EL (cell line): Measurements from ENCODE around the gene ABHD5.

Experiments used
- DNase-seq: peaks from one replicate; pipeline ENCODE4 v3.0.0-alpha.2; 2016

The ABHD5 gene

DNA sequence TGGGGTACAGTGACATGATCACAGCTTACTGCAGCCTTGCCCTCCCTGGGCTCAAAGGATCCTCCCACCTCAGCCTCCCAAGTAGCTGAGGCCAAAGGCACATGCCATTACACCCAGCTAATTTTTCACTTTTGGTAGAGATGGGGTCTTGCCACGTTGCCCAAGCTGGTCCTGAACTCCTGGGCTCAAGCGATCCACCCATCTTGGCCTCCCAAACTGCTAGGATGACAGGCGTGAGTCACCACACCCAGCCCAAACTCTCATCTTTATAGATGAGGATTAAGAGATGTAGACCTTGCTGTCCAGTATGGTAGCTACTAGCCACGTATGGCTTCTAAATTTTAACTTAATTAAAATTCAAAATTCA, 4.4 kb upstream of the ABHD5 start:
- DNase-seq, result no peak

DNA sequence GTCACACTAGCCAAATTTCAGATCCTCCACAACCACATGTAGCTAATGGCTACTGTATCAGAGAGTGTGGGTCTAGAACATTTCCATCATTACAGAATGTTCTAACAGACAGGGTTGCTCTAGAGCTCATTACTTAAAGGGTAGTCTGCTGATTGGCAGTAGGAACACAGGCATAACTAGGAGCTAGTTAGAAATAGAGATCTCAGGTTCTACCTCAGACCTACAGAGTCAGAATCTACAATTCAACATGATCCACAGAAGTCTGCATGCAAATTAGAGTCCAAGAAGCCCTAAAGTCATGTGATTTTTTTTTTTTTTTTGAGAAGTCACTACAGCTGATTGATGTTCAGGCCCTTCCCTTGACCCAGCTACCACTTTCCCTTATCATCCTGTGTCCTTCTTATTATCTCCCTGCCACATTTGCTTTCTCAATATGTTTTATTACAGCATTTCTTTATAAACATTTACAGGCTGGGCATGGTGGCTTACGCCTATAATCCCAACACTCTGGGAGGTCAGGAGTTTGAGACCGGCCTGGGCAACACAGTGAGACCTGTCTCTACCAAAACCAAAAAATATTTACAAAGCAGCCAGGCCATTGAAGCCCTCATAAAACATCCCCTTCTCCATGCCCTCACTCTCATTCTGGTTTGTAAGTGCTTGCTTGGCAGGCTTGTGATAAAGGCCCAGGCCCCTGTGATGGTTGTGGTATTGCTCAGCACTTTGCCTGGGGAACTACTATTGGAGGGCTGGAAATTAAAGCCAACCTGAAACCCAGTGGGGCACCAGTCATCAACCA, 3.8 kb upstream of the ABHD5 start:
- DNase-seq, result no peak

DNA sequence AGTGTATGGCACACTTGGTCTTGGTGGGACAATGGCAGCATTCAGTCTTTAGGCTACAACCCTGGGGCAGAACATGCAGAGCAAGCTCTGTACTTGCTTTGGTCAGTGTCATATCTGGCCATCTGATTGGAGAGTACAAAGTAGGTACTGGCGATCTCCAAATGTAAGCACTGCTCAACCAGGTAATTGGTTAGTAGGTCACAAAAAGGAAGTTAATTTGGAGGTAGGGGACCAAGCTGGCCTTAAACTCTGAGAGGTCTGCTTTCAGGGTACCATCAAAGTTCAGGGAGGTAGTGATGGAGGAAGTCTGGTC, 3.3 kb upstream of the ABHD5 start:
- no peak for DNase-seq

DNA sequence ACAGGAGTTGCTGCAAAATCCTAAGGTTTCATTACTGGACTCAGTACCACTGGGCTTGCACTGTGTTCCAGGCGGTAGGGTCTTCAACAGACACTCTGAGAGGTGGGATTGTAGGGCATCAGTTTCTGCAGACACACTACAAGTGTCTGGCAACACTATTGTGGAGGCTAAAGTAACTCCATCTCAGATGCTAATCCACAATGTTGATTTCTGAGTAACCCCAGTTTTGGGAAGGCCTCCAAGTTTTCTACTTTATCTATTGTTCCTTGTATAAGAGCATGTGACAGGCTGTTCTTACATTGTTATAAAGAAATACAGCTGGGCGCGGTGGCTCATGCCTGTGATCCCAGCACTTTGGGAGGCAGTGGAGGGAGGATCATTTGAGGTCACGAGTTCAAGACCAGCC, 2.5 kb upstream of the ABHD5 start:
- DNase-seq, result no peak

GRCh38 chr3:43689166-43689565, 1.6 kb upstream of the ABHD5 start:
- DNase-seq, result no peak

DNA sequence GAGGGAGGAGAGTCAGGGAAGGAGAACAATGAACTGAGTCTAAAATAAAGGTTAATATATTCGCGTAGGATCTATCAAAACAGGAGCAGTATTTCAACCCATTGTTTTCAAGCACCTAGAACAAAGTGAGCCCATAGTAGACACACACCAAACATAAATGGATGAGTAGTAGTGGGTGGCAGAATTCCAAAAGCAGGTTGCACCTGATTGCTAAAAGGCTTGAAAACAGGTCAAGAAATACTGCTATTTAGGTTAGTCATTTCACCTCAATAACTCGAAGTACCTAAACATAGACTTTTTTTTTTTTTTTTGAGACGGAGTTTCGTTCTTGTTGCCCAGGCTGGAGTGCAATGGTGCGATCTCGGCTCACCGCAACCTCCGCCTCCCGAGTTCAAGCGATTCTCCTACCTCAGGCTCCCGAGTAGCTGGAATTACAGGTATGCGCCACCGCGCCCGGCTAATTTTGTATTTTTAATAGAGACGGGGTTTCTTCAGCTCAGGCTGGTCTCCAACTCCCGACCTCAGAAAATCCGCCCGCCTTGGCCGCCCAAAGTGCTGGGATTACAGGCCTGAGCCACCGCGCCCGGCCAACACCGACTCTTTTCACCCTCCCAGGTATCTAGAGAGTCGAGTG, 855 bp upstream of the ABHD5 start:
- no peak for DNase-seq

DNA sequence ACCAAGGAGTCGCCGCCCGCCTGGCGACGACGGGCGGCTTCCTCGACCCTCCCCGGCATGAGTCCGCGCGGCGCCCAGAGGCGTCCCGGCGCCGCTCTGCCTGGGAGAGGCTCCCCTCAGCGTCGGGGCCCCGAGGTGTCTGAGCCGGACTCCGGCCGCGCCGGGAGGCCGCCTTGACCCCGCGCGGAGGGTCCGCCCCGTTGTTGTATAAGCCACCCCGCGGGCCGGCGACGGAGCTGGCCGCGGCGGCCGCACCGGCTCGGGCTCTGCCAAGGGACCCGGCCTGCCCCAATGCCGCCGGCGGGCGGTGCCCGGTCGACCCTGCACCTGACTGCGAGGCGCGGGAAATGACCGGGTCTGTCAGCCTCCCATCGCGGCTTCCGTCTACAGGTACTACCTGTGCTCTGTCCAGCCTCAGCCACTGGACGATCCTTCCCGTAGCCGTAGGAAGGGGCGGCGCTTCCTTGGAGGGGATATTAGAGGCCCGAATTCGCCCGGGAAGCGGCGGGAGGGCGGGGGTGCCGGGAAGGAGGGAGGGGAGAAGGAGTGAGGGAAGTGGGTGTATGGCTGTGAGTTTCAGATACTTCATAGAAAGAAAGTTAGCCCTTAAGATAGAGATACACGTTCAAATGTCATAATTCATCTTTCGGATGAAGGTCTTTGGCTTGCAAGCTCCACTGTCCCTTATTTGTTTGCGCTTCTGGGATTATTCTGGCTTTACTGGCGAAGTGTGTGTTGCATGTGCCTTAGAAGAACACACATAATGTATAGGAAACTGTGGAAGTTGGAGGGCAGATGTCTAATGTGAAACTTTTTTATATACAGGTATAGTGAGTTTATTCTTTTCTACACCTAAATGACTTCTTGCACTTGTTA, 620 bp downstream of the ABHD5 start:
- DNase-seq, result peak; percentile 66

DNA sequence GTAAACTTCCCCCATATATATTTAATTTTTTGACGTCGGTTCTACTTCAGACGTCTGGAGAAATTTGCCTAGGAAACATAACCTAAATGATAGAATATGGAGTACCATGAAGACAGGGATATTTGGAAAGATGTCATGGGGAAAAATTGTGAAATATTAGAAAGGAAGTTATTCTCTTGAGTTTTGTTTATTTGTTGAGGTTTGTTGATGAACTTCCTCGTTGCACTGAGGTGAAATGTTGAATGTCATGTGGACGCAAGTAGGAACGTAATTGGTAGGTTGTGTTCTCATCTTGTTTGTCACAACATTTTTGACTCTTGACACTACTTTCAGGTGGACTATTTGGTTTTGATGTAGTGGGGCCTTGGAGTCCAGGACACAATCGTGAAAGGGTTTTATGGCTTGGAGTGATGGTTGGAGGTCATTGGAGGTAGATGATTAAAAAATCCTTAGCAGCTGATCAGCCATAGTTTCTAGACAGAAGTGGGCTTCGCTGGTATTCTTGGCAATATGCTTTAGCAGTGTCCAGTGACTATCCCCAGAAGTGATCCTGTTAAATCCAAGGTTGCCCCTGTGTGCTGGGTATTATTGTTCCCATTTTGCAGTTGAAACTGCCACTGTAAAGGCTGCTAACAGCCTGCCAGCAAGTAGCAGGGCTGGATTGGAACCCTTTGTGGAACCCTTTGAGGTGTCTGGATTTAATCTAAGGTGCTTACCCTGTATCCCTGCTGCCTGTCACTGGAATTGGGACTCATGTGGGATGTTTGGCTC, 1.5 kb downstream of the ABHD5 start:
- no peak for DNase-seq

DNA sequence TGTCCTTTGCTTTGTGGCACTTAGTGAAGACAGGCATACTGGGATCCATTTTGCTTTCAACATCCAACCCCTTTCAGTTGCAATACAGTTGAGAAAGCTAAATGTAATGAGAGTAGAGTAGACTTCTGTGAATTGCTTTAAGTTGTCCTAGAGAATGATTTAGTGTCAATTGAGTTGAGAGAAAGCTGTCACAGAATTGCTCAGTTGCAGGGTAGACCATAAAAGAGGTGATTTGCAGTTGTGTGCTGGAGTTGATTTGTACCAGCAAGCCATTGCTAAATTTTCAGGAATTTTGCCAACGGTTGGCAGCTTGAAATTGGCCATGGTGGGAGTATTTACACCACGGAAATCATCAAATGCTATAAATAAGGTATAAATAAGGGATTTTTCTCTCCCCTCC, 2.2 kb downstream of the ABHD5 start:
- no peak for DNase-seq

GRCh38 chr3:43693594-43693993, 2.9 kb downstream of the ABHD5 start:
- no peak for DNase-seq

DNA sequence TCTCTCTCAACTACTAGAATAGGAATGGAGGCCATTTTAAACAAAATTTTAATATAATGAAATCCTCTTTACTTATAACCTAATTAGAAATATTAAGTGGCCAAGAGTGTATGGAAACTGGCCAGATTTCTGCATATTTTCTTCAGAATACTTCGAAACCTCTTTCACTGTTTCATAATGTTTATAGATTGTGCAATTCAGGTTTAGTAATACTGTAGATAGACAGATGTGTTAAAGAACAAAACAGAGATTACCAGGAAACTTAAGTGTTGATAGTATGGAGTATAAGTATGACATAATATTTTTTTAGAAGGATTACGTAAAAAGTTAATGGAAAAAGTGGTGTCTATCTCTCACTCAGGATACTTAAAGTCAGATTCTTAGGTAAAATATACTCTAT, 4.7 kb downstream of the ABHD5 start:
- peak; percentile 50 for DNase-seq

- no peak for DNase-seq
Measured at GRCh38 chr3:43695863-43696262, 5.1 kb downstream of the ABHD5 start.

- no peak for DNase-seq
Measured at GRCh38 chr3:43696441-43696840, 5.7 kb downstream of the ABHD5 start.

DNA sequence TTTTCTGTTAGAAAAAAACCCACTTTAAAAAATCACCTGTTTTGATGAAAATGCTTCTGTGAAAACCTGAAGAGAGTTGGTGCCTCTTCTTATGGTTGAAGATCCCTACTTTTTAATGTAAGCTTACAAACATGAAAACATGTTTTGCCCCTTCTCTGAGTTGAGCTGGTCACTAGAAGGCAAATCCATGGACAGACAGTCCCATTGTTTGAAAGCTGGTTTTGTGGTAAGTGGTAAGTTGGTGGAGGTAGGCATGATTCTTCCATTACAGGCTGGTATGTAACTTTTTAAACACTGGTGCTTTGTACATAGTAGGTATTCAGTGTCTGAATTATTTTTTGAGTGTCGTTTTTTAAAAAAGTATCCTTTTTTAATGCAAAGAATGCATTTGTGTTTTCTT, 6.1 kb downstream of the ABHD5 start:
- DNase-seq, result no peak

DNA sequence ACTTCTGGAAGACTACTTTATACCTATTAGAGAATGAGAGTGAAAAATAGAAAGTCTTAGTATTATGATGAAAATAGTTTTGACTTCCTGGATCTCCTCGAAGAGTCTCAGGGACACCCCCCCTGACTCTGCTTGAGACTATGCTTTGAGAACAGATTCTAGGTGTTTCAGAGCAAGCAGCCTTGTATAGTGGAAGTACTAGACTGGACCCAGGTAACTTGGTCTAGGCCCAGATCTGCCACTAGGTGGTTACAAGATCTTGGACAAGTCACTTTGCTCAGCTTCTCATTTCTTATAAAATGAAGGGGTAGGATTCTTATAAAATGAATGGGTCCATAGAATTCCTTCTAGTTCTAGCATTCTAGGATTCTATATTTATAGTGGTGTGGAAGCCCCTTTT, 9.1 kb downstream of the ABHD5 start:
- peak; percentile 28 for DNase-seq

DNA sequence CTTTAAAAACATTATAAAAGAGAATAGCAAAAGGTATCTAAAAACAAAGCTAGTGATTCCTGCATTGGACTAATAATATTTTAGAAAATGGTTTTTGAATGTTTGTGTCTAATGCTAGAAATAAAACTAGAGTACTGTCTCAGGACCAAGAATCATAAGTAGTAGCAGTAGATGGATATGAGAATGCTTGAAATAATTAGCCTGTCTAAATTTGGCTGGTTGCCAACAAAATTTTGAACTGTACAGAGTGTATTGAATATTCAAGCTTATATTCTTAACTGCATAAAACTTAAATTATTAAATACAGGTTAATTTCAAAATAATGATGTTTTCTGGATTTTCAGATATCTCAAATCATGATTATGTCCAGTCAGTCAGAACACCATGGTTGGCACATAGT, 14.0 kb downstream of the ABHD5 start:
- no peak for DNase-seq

- DNase-seq, result no peak
Measured at GRCh38 chr3:43706342-43706741, 15.6 kb downstream of the ABHD5 start.

- DNase-seq, result no peak
Measured at GRCh38 chr3:43707266-43707665, 16.5 kb downstream of the ABHD5 start.

DNA sequence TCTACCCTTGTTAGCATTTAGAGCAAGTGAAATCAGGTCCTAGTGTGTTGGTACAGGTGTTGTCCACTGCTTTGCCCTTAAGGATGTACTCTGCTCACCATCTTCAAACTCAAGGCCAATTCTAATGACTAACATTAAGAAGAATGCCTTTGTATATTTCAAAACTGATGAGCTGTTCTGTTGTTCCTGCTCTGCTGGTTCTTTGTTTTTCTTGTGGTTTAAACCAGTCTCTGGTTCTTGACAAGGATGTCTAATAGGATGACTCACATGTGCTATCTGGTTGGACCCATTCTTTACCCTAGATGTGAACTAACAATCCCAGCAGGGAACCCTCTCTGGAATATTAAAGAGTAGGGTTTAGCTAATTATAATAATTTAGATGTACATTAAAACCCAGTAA, 17.3 kb downstream of the ABHD5 start:
- DNase-seq, result peak; percentile 91

- DNase-seq, result peak; percentile 46
Measured at GRCh38 chr3:43709022-43709421, 18.3 kb downstream of the ABHD5 start.

- DNase-seq, result no peak
Measured at GRCh38 chr3:43710607-43711006, 19.9 kb downstream of the ABHD5 start.

DNA sequence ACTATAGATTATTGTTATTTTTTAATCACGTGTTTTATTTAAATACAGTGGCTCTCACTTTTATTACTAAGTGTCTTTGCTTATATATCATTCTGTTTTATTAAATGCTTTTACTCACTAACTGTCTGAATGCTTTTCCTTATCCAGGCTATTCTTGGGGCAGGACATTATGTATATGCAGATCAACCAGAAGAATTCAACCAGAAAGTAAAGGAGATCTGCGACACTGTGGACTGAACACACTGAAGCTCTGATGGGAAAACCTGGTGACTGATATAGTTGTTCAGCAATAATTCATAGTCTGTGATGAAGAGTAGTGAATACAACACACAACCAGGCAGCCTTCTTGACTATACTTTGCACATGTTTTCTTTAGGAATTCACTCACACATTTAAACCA, 27.6 kb downstream of the ABHD5 start:
- DNase-seq, result no peak

GRCh38 chr3:43723121-43723734, 32.5 kb downstream of the ABHD5 start:
- DNase-seq, result no peak
